ENCODE measurements around the gene TBX1. TPM values are rescaled to one million over a fixed set of nuclear protein-coding genes. Genes with fewer than 3 reads are reported as not detected.
"Not testable (repeated sequence)": the region's sequence is repeated elsewhere in the genome, so short reads cannot be mapped to it uniquely, and the experiment has no call there.

The TBX1 gene
- total RNA-seq, 2 donors from 2014 or later, result 0.24 TPM; not detected in 1

DNA sequence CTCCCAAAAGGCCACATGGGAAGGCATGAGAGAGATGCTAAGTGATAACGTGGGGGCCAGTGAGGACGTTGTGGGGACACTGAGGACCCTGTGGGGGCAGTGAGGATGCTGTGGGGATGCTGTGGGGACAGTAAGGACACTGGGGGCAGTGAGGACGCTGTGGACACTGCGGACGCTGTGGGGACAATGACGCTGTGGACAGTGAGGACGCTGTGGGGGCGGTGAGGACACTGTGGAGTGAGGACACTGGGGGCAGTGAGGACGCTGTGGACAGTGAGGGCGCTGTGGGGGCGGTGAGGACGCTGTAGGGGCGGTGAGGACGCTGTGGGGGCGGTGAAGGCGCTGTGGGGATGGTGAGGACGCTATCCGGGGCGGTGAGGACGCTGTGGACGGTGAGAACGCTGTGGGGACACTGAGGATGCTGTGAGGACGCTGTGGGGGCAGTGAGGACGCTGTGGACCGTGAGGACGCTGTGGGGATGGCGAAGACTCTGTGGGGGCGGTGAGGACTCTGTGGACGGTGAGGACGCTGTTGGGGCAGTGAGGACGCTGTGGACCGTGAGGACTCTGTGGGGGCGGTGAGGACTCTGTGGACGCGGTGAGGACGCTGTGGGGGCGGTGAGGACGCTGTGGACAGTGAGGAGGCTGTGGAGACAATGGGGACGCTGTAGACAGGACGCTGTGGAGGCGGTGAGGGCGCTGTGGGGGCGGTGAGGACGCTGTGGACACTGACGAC lies 35.5 kb upstream of the TBX1 start:
- Histone ChIP-seq H3K27ac (no peak overlapping the region), H3K4me1 (peaks cover 0 to 39% of the 10 kb centered on the region in 2 donors), H3K4me3 (no peak overlapping the region), H3K36me3 (peaks cover 23% of the 10 kb centered on the region), H3K9me3 (no peaks in the 10 kb centered on the region), H3K27me3 (no peaks in the 10 kb centered on the region)
- DNase-seq (ENCODE audit: low spot score), result no peak
- TF ChIP-seq, protein P1, sequence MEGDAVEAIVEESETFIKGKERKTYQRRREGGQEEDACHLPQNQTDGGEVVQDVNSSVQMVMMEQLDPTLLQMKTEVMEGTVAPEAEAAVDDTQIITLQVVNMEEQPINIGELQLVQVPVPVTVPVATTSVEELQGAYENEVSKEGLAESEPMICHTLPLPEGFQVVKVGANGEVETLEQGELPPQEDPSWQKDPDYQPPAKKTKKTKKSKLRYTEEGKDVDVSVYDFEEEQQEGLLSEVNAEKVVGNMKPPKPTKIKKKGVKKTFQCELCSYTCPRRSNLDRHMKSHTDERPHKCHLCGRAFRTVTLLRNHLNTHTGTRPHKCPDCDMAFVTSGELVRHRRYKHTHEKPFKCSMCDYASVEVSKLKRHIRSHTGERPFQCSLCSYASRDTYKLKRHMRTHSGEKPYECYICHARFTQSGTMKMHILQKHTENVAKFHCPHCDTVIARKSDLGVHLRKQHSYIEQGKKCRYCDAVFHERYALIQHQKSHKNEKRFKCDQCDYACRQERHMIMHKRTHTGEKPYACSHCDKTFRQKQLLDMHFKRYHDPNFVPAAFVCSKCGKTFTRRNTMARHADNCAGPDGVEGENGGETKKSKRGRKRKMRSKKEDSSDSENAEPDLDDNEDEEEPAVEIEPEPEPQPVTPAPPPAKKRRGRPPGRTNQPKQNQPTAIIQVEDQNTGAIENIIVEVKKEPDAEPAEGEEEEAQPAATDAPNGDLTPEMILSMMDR (IDR thresholded peaks at IDR 0.05), result no peak

DNA sequence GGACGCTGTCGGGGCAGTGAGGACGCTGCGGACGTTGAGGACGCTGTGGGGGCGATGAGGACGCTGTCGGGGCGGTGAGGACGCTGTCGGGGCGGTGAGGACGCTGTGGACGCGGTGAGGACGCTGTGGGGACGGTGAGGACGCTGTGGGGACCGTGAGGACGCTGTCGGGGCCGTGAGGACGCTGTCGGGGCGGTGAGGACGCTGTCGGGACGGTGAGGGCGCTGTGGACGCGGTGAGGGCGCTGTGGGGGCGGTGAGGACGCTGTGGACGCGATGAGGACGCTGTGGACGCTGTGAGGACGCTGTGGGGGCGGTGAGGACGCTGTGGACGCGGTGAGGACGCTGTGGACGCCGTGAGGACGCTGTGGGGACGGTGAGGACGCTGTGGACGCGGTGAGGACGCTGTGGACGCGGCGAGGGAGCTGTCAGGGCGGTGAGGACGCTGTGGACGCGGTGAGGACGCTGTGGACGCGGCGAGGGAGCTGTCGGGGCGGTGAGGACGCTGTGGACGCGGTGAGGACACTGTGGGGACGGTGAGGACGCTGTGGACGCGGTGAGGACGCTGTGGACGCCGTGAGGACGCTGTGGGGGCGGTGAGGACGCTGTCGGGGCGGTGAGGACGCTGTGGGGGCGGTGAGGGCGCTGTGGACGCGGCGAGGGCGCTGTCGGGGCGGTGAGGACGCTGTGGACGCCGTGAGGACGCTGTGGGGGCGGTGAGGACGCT lies 34.4 kb upstream of the TBX1 start:
- not testable (repeated sequence) for H3K4me3 ChIP-seq

DNA sequence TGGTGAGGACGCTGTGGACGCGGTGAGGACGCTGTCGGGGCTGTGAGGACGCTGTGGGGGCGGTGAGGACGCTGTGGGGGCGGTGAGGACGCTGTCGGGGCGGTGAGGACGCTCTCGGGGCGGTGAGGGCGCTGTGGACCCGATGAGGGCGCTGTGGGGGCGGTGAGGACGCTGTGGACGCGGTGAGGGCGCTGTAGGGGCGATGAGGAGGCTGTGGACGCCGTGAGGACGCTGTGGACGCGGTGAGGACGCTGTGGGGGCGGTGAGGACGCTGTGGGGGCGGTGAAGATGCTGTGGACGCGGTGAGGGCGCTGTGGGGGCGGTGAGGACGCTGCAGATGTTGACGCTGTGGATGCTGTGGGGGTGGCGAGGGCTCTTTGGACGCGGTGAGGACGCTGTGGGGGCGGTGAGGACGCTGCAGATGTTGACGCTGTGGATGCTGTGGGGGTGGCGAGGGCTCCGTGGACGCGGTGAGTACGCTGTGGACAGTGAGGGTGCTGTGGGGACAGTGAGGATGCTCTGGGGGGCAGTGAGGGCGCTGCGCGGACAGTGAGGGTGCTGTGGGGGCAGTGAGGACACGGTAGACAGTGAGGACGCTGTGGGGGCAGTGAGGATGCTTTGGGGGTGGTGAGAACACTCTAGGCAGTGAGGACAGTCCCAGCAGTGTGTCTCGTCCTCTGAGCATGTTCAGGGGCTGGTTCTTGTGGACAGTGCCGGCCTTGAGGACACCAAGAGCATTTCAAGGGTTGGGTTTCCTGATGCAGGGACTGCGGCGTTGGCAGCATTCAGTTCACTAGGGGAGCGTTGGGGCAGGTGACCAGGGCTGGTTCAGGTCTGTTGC lies 33.0 kb upstream of the TBX1 start:
- no peaks in the 10 kb centered on the region for H3K9me3 ChIP-seq
- DNase-seq (ENCODE audit: low spot score), result no peak
- peaks cover 0 to 23% of the 10 kb centered on the region in 2 donors for H3K4me1 ChIP-seq
- peaks cover 2% of the 10 kb centered on the region for H3K36me3 ChIP-seq
- H3K27ac ChIP-seq, result no peak overlapping the region
- TF ChIP-seq, protein P1 (IDR thresholded peaks at IDR 0.05), result no peak
- no peak overlapping the region for H3K4me3 ChIP-seq
- no peaks in the 10 kb centered on the region for H3K27me3 ChIP-seq

More for the DNA sequence above, 34.4 kb upstream of the TBX1 start:
- H3K27ac ChIP-seq; H3K9me3 ChIP-seq; DNase-seq (ENCODE audit: low spot score); H3K27me3 ChIP-seq: not testable (repeated sequence)
- peaks cover 0 to 36% of the 10 kb centered on the region in 2 donors for H3K4me1 ChIP-seq
- H3K36me3 ChIP-seq, result peaks cover 15% of the 10 kb centered on the region

DNA sequence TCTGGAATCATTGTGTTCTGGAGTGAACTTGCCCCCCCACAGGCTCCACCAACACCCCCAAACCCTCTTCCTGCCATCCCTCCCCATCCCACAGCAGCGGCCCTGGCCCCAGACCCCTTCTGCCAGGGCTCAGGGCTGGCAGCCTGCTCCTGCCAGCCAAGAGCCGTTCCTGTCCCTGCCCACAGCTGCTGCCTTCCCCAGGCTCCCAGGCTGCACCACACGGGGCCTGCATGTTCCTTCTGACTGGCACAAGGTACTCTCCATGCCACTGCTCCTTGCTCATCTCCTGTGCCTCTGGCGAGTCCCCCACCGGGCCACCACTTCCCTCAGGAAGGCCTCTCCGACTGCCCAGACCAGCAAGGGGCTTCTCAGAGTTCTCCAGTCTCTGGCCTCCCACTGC lies 32.3 kb upstream of the TBX1 start:
- TF ChIP-seq, protein P1 (IDR thresholded peaks at IDR 0.05), result no peak
- Histone ChIP-seq H3K27me3 (no peaks in the 10 kb centered on the region), H3K27ac (no peak overlapping the region), H3K4me1 (peaks cover 0 to 16% of the 10 kb centered on the region in 2 donors), H3K9me3 (no peaks in the 10 kb centered on the region), H3K36me3 (no peaks in the 10 kb centered on the region), H3K4me3 (no peak overlapping the region)
- no peak for DNase-seq (ENCODE audit: low spot score)

DNA sequence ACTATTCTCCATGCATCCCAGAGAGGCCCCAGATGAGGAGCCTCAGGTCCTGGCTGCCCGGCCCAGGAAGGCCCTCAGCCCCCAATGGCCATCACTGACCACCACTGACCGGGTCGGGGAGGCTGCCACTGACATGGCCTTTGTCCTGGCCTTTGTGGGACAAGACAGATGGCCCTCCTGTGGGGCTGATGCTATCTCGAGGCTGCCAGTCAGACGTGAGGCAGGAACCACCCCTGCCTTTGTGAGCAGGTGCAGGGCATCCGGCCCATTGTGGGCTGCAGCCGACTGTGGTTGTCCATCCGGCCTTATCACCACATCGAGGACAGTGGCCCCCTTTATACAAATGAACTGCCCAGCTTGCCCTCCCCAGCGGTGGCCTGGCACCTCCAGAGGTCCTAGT lies 31.7 kb upstream of the TBX1 start:
- Histone ChIP-seq H3K4me3 (no peak overlapping the region), H3K27ac (no peak overlapping the region), H3K4me1 (peaks cover 0 to 10% of the 10 kb centered on the region in 2 donors), H3K27me3 (no peaks in the 10 kb centered on the region), H3K36me3 (no peaks in the 10 kb centered on the region), H3K9me3 (no peaks in the 10 kb centered on the region)
- no peak for DNase-seq (ENCODE audit: low spot score)
- TF ChIP-seq, protein P1 (IDR thresholded peaks at IDR 0.05), result no peak

DNA sequence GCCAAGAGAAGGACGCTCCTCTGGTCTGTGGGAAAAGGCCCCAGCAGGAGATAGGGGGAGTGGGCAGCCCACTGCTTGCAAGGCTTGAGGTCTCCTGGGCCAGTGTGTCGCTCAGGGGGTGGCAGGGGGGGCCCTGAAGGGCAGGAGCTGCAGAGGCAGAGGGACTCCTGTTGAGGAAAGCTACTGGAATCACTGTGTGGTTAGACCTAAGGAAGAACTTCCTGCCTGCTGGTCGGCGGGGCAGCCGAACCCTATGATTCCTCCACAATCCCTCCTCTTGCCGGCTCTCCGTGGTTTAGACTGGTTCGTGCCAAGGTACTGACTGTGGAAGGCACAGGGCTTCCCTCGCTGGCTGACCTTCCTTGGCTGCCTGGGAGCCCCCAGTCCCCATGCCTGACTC lies 31.1 kb upstream of the TBX1 start:
- no peak overlapping the region for H3K4me3 ChIP-seq
- H3K27ac ChIP-seq, result no peak overlapping the region
- peaks cover 0 to 9% of the 10 kb centered on the region in 2 donors for H3K4me1 ChIP-seq
- H3K36me3 ChIP-seq, result no peaks in the 10 kb centered on the region
- DNase-seq (ENCODE audit: low spot score), result no peak
- no peaks in the 10 kb centered on the region for H3K9me3 ChIP-seq
- TF ChIP-seq, protein P1 (IDR thresholded peaks at IDR 0.05), result no peak
- no peaks in the 10 kb centered on the region for H3K27me3 ChIP-seq
